GM18505 (cell line): ENCODE results near the gene ZNF232.
"Not testable (repeated sequence)": the region's sequence is repeated elsewhere in the genome, so short reads cannot be mapped to it uniquely, and the experiment has no call there.

Experiments
- ATAC-seq: cut with Tn5 transposase; IDR thresholded peaks from one replicate; pipeline ENCODE4 v1.9.1; 2021; ENCODE audit not compliant: unreplicated experiment
- POLR2A ChIP-seq: IDR thresholded peaks from 4 replicates; pipeline ENCODE4 v1.6.1; 2011; ENCODE audit warnings: borderline replicate concordance; ENCODE audit not compliant: insufficient read depth, insufficient read length; ENCODE audit errors: extremely low read depth

Gene ZNF232

GRCh38 chr17:5111402-5112204 is at the start of gene ZNF232:
Gene ZNF232, minus strand, starts transcription at chr17:5111878. Its CDS starts 56 bp downstream, at chr17:5111822.
- peak; percentile 74 for ATAC-seq
- TF ChIP-seq POLR2A = peak; percentile 66

GRCh38 chr17:5160702-5161101 is 49.0 kb upstream of the ZNF232 start:
- ATAC-seq = not testable (repeated sequence)

- ATAC-seq = not testable (repeated sequence)
Observed at GRCh38 chr17:5146122-5146521, 34.4 kb upstream of the ZNF232 start.

GRCh38 chr17:5142877-5143276 is 31.2 kb upstream of the ZNF232 start:
- not testable (repeated sequence) for ATAC-seq

GRCh38 chr17:5139458-5139732 is 27.7 kb upstream of the ZNF232 start:
- ATAC-seq = no peak
- no peak for TF ChIP-seq POLR2A

GRCh38 chr17:5138616-5139457 is 27.2 kb upstream of the ZNF232 start:
- ATAC-seq = no peak
- no peak for TF ChIP-seq POLR2A

GRCh38 chr17:5138198-5138544 is 26.5 kb upstream of the ZNF232 start:
- ATAC-seq = not testable (repeated sequence)

GRCh38 chr17:5137511-5138197 is 26.0 kb upstream of the ZNF232 start:
- ATAC-seq = not testable (repeated sequence)

- ATAC-seq = not testable (repeated sequence)
Observed at GRCh38 chr17:5136580-5137412, 25.1 kb upstream of the ZNF232 start.

GRCh38 chr17:5135726-5136579 is 24.3 kb upstream of the ZNF232 start:
- no peak for ATAC-seq
- no peak for TF ChIP-seq POLR2A

GRCh38 chr17:5135131-5135712 is 23.5 kb upstream of the ZNF232 start:
- ATAC-seq = not testable (repeated sequence)

GRCh38 chr17:5134571-5134970 is 22.9 kb upstream of the ZNF232 start:
- not testable (repeated sequence) for ATAC-seq

GRCh38 chr17:5133961-5134360 is 22.3 kb upstream of the ZNF232 start:
- ATAC-seq = not testable (repeated sequence)
